Keratinocyte (primary cell): Measurements from ENCODE around the gene PIGQ. TPM values are rescaled to one million over a fixed set of nuclear protein-coding genes. Genes with fewer than 3 reads are reported as not detected.

Experiments
- DNase-seq: peaks from one replicate; pipeline ENCODE4 v3.0.0-alpha.2; 2011; ENCODE audit warnings: low read depth, missing footprints, low spot score
- FAIRE-seq: peaks from 2 replicates; lab custom pipeline; 2011; peaks lifted over from hg19 to GRCh38; lab: Jason Lieb, UNC
- H2AFZ ChIP-seq: 2 replicates; pipeline ENCODE4 v1.6.0; 2012; ENCODE audit warnings: low read length, control low read depth, inconsistent platforms; ENCODE audit not compliant: control insufficient read depth
- H3K27ac ChIP-seq: 2 replicates; pipeline ENCODE4 v1.5.1; 2011; ENCODE audit warnings: low read length; ENCODE audit not compliant: control insufficient read depth, insufficient read depth
- H3K27me3 ChIP-seq: 3 replicates; pipeline ENCODE4 v1.6.0; 2011; ENCODE audit warnings: low read length; ENCODE audit not compliant: control insufficient read depth, insufficient read depth; ENCODE audit errors: extremely low read depth
- H3K36me3 ChIP-seq, 2 experiments: 2 replicates in 1 of 2; 3 replicates in 1 of 2; pipeline ENCODE4 v1.5.1; 2011; ENCODE audit warnings: low read length in 2 of 2, mild to moderate bottlenecking in 1 of 2; ENCODE audit not compliant: control insufficient read depth in 2 of 2, insufficient read depth in 2 of 2; ENCODE audit errors: extremely low read depth in 1 of 2
- H3K4me1 ChIP-seq: 3 replicates; pipeline ENCODE4 v1.5.1; 2011; ENCODE audit warnings: low read length; ENCODE audit not compliant: control insufficient read depth, insufficient read depth; ENCODE audit errors: extremely low read depth
- H3K4me2 ChIP-seq: 3 replicates; pipeline ENCODE4 v1.6.0; 2011; ENCODE audit warnings: low read depth, low read length; ENCODE audit not compliant: control insufficient read depth, insufficient read depth; ENCODE audit errors: extremely low read depth
- H3K4me3 ChIP-seq, 3 experiments: fragments of 200-600 bp in 1 of 3; sonication (generic) in 1 of 3; 2 replicates in 2 of 3; 3 replicates in 1 of 3; pipeline ENCODE4 v1.5.1; 2011 to 2016; ENCODE audit warnings: low read length in 3 of 3, mild to moderate bottlenecking in 3 of 3, control low read depth in 2 of 3, inconsistent platforms in 1 of 3, low read depth in 1 of 3, mixed read lengths in 1 of 3, mixed run types in 1 of 3, moderate library complexity in 1 of 3; ENCODE audit not compliant: control insufficient read depth in 2 of 3, insufficient read depth in 2 of 3; ENCODE audit errors: extremely low read depth in 1 of 3
- H3K79me2 ChIP-seq: 2 replicates; pipeline ENCODE4 v1.6.0; 2012; ENCODE audit warnings: low read length; ENCODE audit not compliant: control insufficient read depth, insufficient read depth
- H3K9ac ChIP-seq: 3 replicates; pipeline ENCODE4 v1.6.0; 2011; ENCODE audit warnings: low read length; ENCODE audit not compliant: control insufficient read depth, insufficient read depth; ENCODE audit errors: extremely low read depth
- H3K9me1 ChIP-seq: 3 replicates; pipeline ENCODE4 v1.6.0; 2011; ENCODE audit warnings: low read length; ENCODE audit not compliant: control insufficient read depth, insufficient read depth; ENCODE audit errors: extremely low read depth
- H3K9me3 ChIP-seq: 2 replicates; pipeline ENCODE4 v1.5.1; 2012; ENCODE audit warnings: low read depth, low read length; ENCODE audit not compliant: control insufficient read depth
- H4K20me1 ChIP-seq: 3 replicates; pipeline ENCODE4 v1.6.0; 2011; ENCODE audit warnings: low read length; ENCODE audit not compliant: control insufficient read depth, insufficient read depth; ENCODE audit errors: extremely low read depth
- CTCF ChIP-seq, 3 experiments: IDR thresholded peaks in 1 of 3; conservative IDR thresholded peaks in 1 of 3; optimal IDR thresholded peaks in 1 of 3; 2 replicates in 2 of 3; 3 replicates in 1 of 3; pipeline versions ENCODE3 to v1.5.1; 2011; ENCODE audit warnings: low read length in 3 of 3, mild to moderate bottlenecking in 3 of 3, moderate library complexity in 2 of 3, control low read depth in 1 of 3, inconsistent platforms in 1 of 3; ENCODE audit not compliant: insufficient read depth in 2 of 3; ENCODE audit errors: extremely low read depth in 1 of 3
- EZH2 ChIP-seq: IDR thresholded peaks from one replicate; pipeline ENCODE4 v1.6.1; 2012; ENCODE audit warnings: inconsistent platforms, mild to moderate bottlenecking, low read length, moderate library complexity
- dilution Hi-C: fragments of 300-500 bp; cut with MboI; formaldehyde crosslinking; loops from one replicate; pipeline ENCODE4 v1.7.0; 2020; ENCODE audit warnings: low sequenced_read_pairs; ENCODE audit not compliant: extremely low pct_ligation_motif_present
- polyA plus RNA-seq, 5 experiments: library from polyadenylated mRNA; depleted of rRNA in 3 of 5; stranded (reverse) in 3 of 5; stranded (forward) in 1 of 5; unstranded in 1 of 5; fragments of >200 nt; gene quantifications; 1 replicate in 1 of 5; 2 replicates in 3 of 5; 3 replicates in 1 of 5; pipeline versions ENCODE4 v1.2.1 to v1.2.3, GENCODE V29; 2011 to 2012; ENCODE audit warnings: missing spikeins in 2 of 5, low read depth in 1 of 5, low replicate concordance in 1 of 5
- small RNA-seq, 3 experiments: library from RNA; depleted of rRNA; stranded (forward); fragments of <200 nt; gene quantifications; one replicate each; pipeline ENCODE3, GENCODE V24; 2012; ENCODE audit warnings: low read depth in 3 of 3, low replicate concordance in 1 of 3; ENCODE audit not compliant: insufficient read length in 3 of 3

Gene PIGQ
- polyA plus RNA-seq, 1 donor (not counting 4 experiments of a cell fraction or from before 2014, with no cell fraction given), result 11.2 TPM

GRCh38 chr16:632486-633335 lies 62.9 kb downstream of the PIGQ start:
- H3K4me3 ChIP-seq, result no peak overlapping the region
- H4K20me1 ChIP-seq, result no peaks in the 10 kb centered on the region
- no peak for FAIRE-seq
- H3K4me1 ChIP-seq, result peaks cover 8% of the 10 kb centered on the region
- no peaks in the 10 kb centered on the region for H3K9me1 ChIP-seq
- DNase-seq, result no peak
- dilution Hi-C loops, result no loop called here
- H3K27ac ChIP-seq, result no peak overlapping the region
- H3K4me2 ChIP-seq, result no peak overlapping the region
- H3K9me3 ChIP-seq, result no peaks in the 10 kb centered on the region
- H3K27me3 ChIP-seq, result no peaks in the 10 kb centered on the region
- no peak overlapping the region for H2AFZ ChIP-seq
- TF ChIP-seq EZH2 (no peak), CTCF (optimal IDR thresholded peaks at IDR 0.05 in 1 of 3, IDR thresholded peaks at IDR 0.05 in 1 of 3, conservative IDR thresholded peaks at IDR 0.05 in 1 of 3; ENCODE audit: extremely low read depth in 1 of 3, insufficient read depth in 2 of 3, low read length in 3 of 3) (no peak)
- H3K9ac ChIP-seq, result no peak overlapping the region
- peaks cover 8% of the 10 kb centered on the region for H3K79me2 ChIP-seq
- peaks cover 2 to 10% of the 10 kb centered on the region in 2 experiments for H3K36me3 ChIP-seq

- dilution Hi-C loops, result no loop called here
- Histone ChIP-seq H3K4me2 (no peak overlapping the region), H3K27me3 (no peaks in the 10 kb centered on the region), H3K36me3 (peaks cover 2 to 10% of the 10 kb centered on the region in 2 experiments), H3K4me1 (peaks cover 8% of the 10 kb centered on the region), H3K9me1 (no peaks in the 10 kb centered on the region), H2AFZ (no peak overlapping the region), H3K79me2 (peaks cover 8% of the 10 kb centered on the region), H3K27ac (no peak overlapping the region), H4K20me1 (no peaks in the 10 kb centered on the region), H3K9me3 (no peaks in the 10 kb centered on the region), H3K9ac (no peak overlapping the region), H3K4me3 (no peak overlapping the region)
- DNase-seq, result no peak
- no peak for FAIRE-seq
- no peak for TF ChIP-seq CTCF (optimal IDR thresholded peaks at IDR 0.05 in 1 of 3, IDR thresholded peaks at IDR 0.05 in 1 of 3, conservative IDR thresholded peaks at IDR 0.05 in 1 of 3; ENCODE audit: extremely low read depth in 1 of 3, insufficient read depth in 2 of 3, low read length in 3 of 3)
- TF ChIP-seq EZH2, result no peak
Observed at GRCh38 chr16:633336-634050, 63.7 kb downstream of the PIGQ start.

Small RNA genes lying within 50 kb of the gene (small RNA-seq; reads per million reads assigned to genes)
- gene MIR3176, result 0 reads per million in 3 experiments
- gene MIR5587, result 0 to 0.50 (median 0.07) reads per million in 3 experiments
- 0 reads per million in 3 experiments for gene Z98883.1

Other genes with a start within 250 kb of the PIGQ start
- 8.8 to 13.3 TPM (median 11.4 TPM) in 3 replicates for gene AXIN1, start 217.2 kb upstream of the PIGQ start, polyA plus RNA-seq
- 115 to 142 TPM (median 128 TPM) in 3 replicates for gene MRPL28, start 199.4 kb upstream of the PIGQ start, polyA plus RNA-seq
- 25.5 to 47.7 TPM (median 46.7 TPM) in 3 replicates for gene PGAP6, start 188.0 kb upstream of the PIGQ start, polyA plus RNA-seq
- gene NME4, start 172.8 kb upstream of the PIGQ start, polyA plus RNA-seq, result 140 to 246 TPM (median 141 TPM) in 3 replicates
- 14.2 to 28.1 TPM (median 18.8 TPM) in 3 replicates for gene DECR2, start 168.1 kb upstream of the PIGQ start, polyA plus RNA-seq
- 6.0 to 10.0 TPM (median 6.4 TPM) in 3 replicates for gene RAB11FIP3, start 144.3 kb upstream of the PIGQ start, polyA plus RNA-seq
- 7.9 to 15.1 TPM (median 10.7 TPM) in 3 replicates for gene CAPN15, start 42.3 kb upstream of the PIGQ start, polyA plus RNA-seq
- gene PRR35, start 9.6 kb upstream of the PIGQ start, polyA plus RNA-seq, result not detected in 3 replicates
- 0.09 to 0.22 TPM (median 0.10 TPM) in 3 replicates for gene NHLRC4, start 3.0 kb upstream of the PIGQ start, polyA plus RNA-seq
- 4.0 to 12.3 TPM (median 4.2 TPM) in 3 replicates for gene RAB40C, start 20.1 kb downstream of the PIGQ start, polyA plus RNA-seq
- 0.01 to 0.04 TPM in 2 of 3 replicates, not detected in the other for gene WFIKKN1, start 61.0 kb downstream of the PIGQ start, polyA plus RNA-seq
- 46.9 to 65.8 TPM (median 49.4 TPM) in 3 replicates for gene METTL26, start 66.3 kb downstream of the PIGQ start, polyA plus RNA-seq
- 5.9 to 14.5 TPM (median 8.1 TPM) in 3 replicates for gene MCRIP2, start 71.9 kb downstream of the PIGQ start, polyA plus RNA-seq
- 5.9 to 9.2 TPM (median 8.2 TPM) in 3 replicates for gene WDR90, start 79.4 kb downstream of the PIGQ start, polyA plus RNA-seq
- 58.7 to 97.0 TPM (median 61.7 TPM) in 3 replicates for gene RHOT2, start 98.2 kb downstream of the PIGQ start, polyA plus RNA-seq
- gene RHBDL1, start 105.7 kb downstream of the PIGQ start, polyA plus RNA-seq, result 0.58 to 2.7 TPM (median 0.71 TPM) in 3 replicates
- gene STUB1, start 110.4 kb downstream of the PIGQ start, polyA plus RNA-seq, result 124 to 153 TPM (median 144 TPM) in 3 replicates
- gene JMJD8, start 114.4 kb downstream of the PIGQ start, polyA plus RNA-seq, result 17.8 to 29.7 TPM (median 20.1 TPM) in 3 replicates
- gene WDR24, start 120.4 kb downstream of the PIGQ start, polyA plus RNA-seq, result 1.2 to 2.7 TPM (median 2.1 TPM) in 3 replicates
- 0.45 to 3.0 TPM (median 0.81 TPM) in 3 replicates for gene FBXL16, start 135.8 kb downstream of the PIGQ start, polyA plus RNA-seq
- gene METRN, start 145.2 kb downstream of the PIGQ start, polyA plus RNA-seq, result 27.1 to 171 TPM (median 42.1 TPM) in 3 replicates
- gene ANTKMT, start 151.2 kb downstream of the PIGQ start, polyA plus RNA-seq, result 5.6 to 13.7 TPM (median 8.2 TPM) in 3 replicates
- 2.0 to 4.1 TPM (median 2.5 TPM) in 3 replicates for gene CCDC78, start 156.5 kb downstream of the PIGQ start, polyA plus RNA-seq
- 6.8 to 30.7 TPM (median 8.0 TPM) in 3 replicates for gene HAGHL, start 157.1 kb downstream of the PIGQ start, polyA plus RNA-seq
- 20.1 to 31.8 TPM (median 24.9 TPM) in 3 replicates for gene CIAO3, start 171.0 kb downstream of the PIGQ start, polyA plus RNA-seq
- 8.5 to 12.7 TPM (median 11.7 TPM) in 3 replicates for gene MSLN, start 190.8 kb downstream of the PIGQ start, polyA plus RNA-seq
- 11.9 to 30.3 TPM (median 19.3 TPM) in 3 replicates for gene RPUSD1, start 218.4 kb downstream of the PIGQ start, polyA plus RNA-seq
- gene CHTF18, start 218.7 kb downstream of the PIGQ start, polyA plus RNA-seq, result 5.7 to 6.7 TPM (median 5.7 TPM) in 3 replicates
- gene GNG13, start 230.8 kb downstream of the PIGQ start, polyA plus RNA-seq, result not detected in 3 replicates